Measurements from ENCODE around the gene MYOZ2. TPM values are rescaled to one million over a fixed set of nuclear protein-coding genes. Genes with fewer than 3 reads are reported as not detected.

Gene MYOZ2
- polyA plus RNA-seq, 1 experiment = 0.10 TPM

GRCh38 chr4:119205690-119206089, 70.1 kb downstream of the MYOZ2 start:
- ChIA-PET POLR2A (no interaction called here), CTCF (no interaction called here)
- H3K27me3 ChIP-seq (ENCODE audit: control insufficient read depth, insufficient read depth, low read length) = no peaks in the 10 kb centered on the region
- H3K9me3 ChIP-seq (ENCODE audit: control insufficient read depth, insufficient read depth, low read length) = no peaks in the 10 kb centered on the region
- no peak overlapping the region for H3K27ac ChIP-seq (ENCODE audit: low read depth, low read length)
- no peak for DNase-seq (ENCODE audit: low read depth, low spot score)
- TF ChIP-seq, protein P1, sequence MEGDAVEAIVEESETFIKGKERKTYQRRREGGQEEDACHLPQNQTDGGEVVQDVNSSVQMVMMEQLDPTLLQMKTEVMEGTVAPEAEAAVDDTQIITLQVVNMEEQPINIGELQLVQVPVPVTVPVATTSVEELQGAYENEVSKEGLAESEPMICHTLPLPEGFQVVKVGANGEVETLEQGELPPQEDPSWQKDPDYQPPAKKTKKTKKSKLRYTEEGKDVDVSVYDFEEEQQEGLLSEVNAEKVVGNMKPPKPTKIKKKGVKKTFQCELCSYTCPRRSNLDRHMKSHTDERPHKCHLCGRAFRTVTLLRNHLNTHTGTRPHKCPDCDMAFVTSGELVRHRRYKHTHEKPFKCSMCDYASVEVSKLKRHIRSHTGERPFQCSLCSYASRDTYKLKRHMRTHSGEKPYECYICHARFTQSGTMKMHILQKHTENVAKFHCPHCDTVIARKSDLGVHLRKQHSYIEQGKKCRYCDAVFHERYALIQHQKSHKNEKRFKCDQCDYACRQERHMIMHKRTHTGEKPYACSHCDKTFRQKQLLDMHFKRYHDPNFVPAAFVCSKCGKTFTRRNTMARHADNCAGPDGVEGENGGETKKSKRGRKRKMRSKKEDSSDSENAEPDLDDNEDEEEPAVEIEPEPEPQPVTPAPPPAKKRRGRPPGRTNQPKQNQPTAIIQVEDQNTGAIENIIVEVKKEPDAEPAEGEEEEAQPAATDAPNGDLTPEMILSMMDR (IDR thresholded peaks at IDR 0.05; ENCODE audit: low read depth, low read length) = no peak
- no peak overlapping the region for H3K4me3 ChIP-seq (ENCODE audit: low read depth, low read length)

GRCh38 chr4:119206178-119206577, 70.5 kb downstream of the MYOZ2 start:
- ChIA-PET POLR2A (no interaction called here), CTCF (no interaction called here)

DNA sequence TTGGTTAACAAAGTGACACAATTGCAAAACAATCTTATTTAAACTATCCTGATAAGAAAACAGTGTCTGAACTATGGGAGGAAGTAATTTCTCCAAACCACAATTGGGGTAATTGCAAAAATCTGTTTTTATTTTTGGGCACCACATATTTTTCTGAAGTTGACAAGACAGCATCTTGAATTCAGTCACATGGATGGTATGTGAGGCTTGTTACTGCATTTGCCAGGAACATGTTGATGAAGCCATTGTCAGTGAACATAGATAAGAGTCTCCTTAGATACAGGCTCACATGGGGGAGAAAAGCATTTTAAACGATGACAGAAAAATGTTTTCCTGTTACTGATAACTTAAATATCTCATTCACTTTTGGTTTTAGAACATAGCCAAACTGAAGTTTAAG, 71.4 kb downstream of the MYOZ2 start:
- CTCF ChIA-PET = no interaction called here
- TF ChIP-seq, protein P1 (IDR thresholded peaks at IDR 0.05; ENCODE audit: low read depth, low read length) = no peak

More at GRCh38 chr4:119206178-119206577, 70.5 kb downstream of the MYOZ2 start:
- H3K27me3 ChIP-seq (ENCODE audit: control insufficient read depth, insufficient read depth, low read length) = no peaks in the 10 kb centered on the region
- H3K9me3 ChIP-seq (ENCODE audit: control insufficient read depth, insufficient read depth, low read length) = no peaks in the 10 kb centered on the region
- H3K4me3 ChIP-seq (ENCODE audit: low read depth, low read length) = no peak overlapping the region
- no peak overlapping the region for H3K27ac ChIP-seq (ENCODE audit: low read depth, low read length)
- TF ChIP-seq, protein P1 (IDR thresholded peaks at IDR 0.05; ENCODE audit: low read depth, low read length) = no peak
- DNase-seq (ENCODE audit: low read depth, low spot score) = no peak

DNA sequence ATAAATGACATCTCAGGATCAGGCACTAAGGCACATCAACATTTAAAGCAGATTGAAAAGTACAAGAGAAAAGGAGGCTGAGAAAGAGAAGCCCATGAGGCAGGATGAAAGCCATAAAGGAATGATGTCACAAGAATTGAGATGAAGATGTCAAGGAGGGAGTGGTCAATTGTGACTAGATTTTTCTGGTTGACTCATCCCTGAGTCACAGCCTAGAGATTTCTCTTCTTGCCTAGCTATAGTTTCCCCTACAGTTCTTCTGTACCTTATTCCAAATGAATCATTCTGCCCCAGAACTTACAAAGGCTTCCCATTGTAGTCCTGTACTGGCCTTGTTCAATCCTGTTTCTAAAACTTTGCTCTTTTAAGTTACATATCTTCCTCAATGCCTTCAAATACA, 73.4 kb downstream of the MYOZ2 start:
- ChIA-PET CTCF (interaction anchor here (0.6 kb wide), 1 partner anchor 680 kb away, joined by 3 read pairs; no protein-coding TSS in a partner anchor), POLR2A (no interaction called here)
- Histone ChIP-seq H3K4me3 (ENCODE audit: low read depth, low read length) (no peak overlapping the region), H3K27ac (ENCODE audit: low read depth, low read length) (no peak overlapping the region), H3K27me3 (ENCODE audit: control insufficient read depth, insufficient read depth, low read length) (no peaks in the 10 kb centered on the region), H3K9me3 (ENCODE audit: control insufficient read depth, insufficient read depth, low read length) (no peaks in the 10 kb centered on the region)
- TF ChIP-seq, protein P1 (IDR thresholded peaks at IDR 0.05; ENCODE audit: low read depth, low read length) = no peak
- DNase-seq (ENCODE audit: low read depth, low spot score) = peak; percentile 66

More for the DNA sequence above, 71.4 kb downstream of the MYOZ2 start:
- POLR2A ChIA-PET = no interaction called here
- Histone ChIP-seq H3K4me3 (ENCODE audit: low read depth, low read length) (no peak overlapping the region), H3K9me3 (ENCODE audit: control insufficient read depth, insufficient read depth, low read length) (no peaks in the 10 kb centered on the region), H3K27me3 (ENCODE audit: control insufficient read depth, insufficient read depth, low read length) (no peaks in the 10 kb centered on the region), H3K27ac (ENCODE audit: low read depth, low read length) (no peak overlapping the region)
- no peak for DNase-seq (ENCODE audit: low read depth, low spot score)

DNA sequence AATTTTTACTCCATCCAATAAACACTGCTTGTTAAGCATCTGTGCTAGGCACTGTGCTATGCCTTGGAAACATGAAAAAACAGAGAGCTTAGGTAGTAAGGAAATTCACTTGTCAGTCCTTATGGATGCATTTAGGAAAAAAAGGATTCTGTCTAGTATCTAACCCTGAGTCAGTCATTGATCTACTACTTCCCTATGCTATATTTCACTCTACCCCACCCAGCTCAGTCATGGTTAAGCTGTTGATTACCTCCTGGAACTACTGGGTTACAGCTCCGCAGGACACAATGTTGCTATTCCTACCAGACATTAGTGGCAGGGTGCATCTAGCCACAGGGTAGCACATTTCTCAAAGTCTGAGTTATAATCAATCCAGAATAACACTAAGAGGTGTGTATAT, 74.0 kb downstream of the MYOZ2 start:
- H3K9me3 ChIP-seq (ENCODE audit: control insufficient read depth, insufficient read depth, low read length) = no peaks in the 10 kb centered on the region
- TF ChIP-seq, protein P1 (IDR thresholded peaks at IDR 0.05; ENCODE audit: low read depth, low read length) = no peak
- H3K27me3 ChIP-seq (ENCODE audit: control insufficient read depth, insufficient read depth, low read length) = no peaks in the 10 kb centered on the region
- no peak for DNase-seq (ENCODE audit: low read depth, low spot score)
- H3K27ac ChIP-seq (ENCODE audit: low read depth, low read length) = peak overlapping the region; percentile 22
- CTCF ChIA-PET = interaction anchor here (0.6 kb wide), 1 partner anchor 679 kb away, joined by 3 read pairs; no protein-coding TSS in a partner anchor
- no peak overlapping the region for H3K4me3 ChIP-seq (ENCODE audit: low read depth, low read length)
- POLR2A ChIA-PET = interaction anchor here (0.5 kb wide), 1 partner anchor 195 kb away, joined by 3 read pairs; no protein-coding TSS in a partner anchor
